OCI-M1 (cell line): ENCODE data around the gene RPTN.
"Not testable (repeated sequence)": the region's sequence is repeated elsewhere in the genome, so short reads cannot be mapped to it uniquely, and the experiment has no call there.

Experiments used
- DNase-seq: peaks from one replicate; lab custom pipeline; 2025; lab: John Stamatoyannopoulos, UW

Gene RPTN

DNA sequence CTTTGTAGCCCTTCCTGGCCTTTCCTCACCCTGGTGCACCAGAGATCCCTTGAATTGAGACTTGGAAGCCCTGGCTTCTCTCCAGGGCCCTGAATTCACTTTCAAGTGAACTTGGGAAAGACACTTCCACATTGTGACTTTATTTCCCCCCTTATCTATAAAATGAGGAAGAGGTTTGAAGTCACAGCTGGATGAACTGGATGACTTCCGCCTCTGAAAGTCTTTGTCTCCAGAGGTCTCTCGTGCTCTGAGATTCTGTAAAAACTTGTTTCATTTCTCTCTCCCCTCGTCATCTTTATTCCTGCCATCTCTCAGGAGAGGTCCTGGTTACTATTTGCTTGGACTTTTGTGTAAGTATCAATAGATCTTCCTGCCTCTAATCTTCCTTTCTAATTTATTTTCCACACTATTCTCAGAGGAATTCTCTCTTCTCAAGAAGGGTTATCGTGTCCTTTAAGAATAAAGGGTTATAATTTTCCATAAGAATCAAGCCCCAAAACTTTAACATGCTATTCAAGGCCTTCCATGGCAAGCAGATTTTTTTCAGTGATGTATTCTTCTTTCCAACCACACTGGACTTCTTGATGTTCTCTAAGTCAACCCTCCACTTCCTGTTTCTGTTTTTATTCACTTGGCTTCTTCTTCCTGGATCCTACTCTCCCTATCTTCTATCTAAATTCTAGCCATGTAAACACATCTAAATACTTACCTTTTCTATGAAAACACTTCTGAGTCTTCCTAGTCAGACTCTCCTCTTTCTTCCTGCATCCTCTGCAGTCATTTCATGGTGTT lies 6.5 kb upstream of the RPTN start:
- DNase-seq, result peak; percentile 62

GRCh38 chr1:152164517-152165136 lies 5.6 kb upstream of the RPTN start:
- DNase-seq, result peak; percentile 18

- peak; percentile 20 for DNase-seq
These were observed 3.9 kb upstream of the RPTN start for GRCh38 chr1:152162792-152163463.

DNA sequence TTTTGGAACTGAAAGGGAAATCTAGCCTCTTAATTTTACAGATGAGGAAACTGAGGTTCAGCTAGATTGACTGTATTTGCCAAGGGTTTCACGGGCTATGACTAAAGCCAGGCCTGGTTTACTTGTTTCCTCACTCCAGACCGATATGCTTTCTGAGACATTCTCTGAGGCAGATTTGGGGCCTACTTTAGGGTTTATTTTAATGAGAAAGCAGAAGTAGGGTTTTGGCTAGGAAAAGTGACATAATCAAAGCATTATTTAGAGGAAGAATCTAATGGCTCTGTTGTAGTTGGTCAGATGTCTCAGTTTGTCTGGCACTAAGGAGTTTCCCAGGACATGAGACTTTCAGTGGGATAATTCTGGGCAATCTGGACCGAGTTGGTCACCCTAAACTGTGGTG lies 1.5 kb upstream of the RPTN start:
- DNase-seq, result peak; percentile 57

GRCh38 chr1:152153996-152154395 lies 5.0 kb downstream of the RPTN start:
- no peak for DNase-seq

GRCh38 chr1:152151646-152152045 lies 7.4 kb downstream of the RPTN start:
- DNase-seq, result no peak

DNA sequence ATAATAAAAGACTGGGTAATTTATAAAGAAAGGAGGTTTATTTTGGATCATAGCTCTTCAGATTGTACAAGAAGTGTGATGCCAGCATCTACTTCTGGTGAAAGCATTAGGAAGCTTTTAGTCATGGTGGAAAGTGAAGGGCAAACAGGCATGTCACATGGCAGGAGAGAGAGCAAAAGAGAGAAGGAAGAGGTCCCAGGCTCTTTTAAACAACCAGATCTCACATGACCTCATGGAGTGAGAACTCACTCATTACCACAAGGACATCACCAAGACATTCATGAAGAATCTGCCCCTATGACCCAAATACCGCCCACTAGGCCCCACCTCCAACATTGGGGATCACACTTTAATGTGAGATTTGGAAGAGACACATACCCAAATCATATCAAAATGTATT lies 10.0 kb downstream of the RPTN start:
- DNase-seq, result no peak

- peak; percentile 21 for DNase-seq
These were observed 11.0 kb downstream of the RPTN start for GRCh38 chr1:152148051-152148450.

- DNase-seq, result no peak
These were observed 13.3 kb downstream of the RPTN start for GRCh38 chr1:152145769-152146168.

GRCh38 chr1:152144674-152145183 lies 14.3 kb downstream of the RPTN start:
- not testable (repeated sequence) for DNase-seq

- DNase-seq, result no peak
These were observed 15.7 kb downstream of the RPTN start for GRCh38 chr1:152143150-152143887.

DNA sequence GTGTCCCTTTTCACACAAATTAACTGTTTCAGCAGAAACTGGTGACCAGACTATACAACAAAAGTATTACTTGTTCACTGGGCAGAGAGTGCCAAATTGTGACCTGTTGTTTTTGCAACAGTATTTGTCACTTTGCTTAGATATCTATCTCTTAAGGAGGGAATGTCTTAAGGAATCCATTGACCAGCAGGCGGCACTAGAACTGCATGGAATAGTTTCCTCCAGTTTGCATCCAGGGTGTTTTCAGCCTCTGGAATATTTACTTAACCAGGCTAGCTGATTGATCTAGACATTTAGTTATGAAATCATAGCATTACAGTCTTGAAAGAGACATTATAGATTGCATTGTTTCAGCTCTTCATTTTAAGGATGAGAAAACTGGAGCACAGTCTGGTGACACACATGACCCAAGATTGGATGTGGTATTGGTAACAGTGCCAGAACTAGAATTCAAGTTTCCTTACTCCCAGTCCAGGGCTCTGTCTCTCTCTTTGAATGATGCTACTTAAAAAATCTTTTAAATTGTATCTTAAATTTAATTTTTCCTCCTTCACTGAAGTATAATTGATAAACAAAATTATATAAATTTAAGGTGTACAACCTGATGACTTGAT lies 16.9 kb downstream of the RPTN start:
- peak; percentile 82 for DNase-seq

GRCh38 chr1:152137215-152137614 lies 21.8 kb downstream of the RPTN start:
- DNase-seq, result no peak

DNA sequence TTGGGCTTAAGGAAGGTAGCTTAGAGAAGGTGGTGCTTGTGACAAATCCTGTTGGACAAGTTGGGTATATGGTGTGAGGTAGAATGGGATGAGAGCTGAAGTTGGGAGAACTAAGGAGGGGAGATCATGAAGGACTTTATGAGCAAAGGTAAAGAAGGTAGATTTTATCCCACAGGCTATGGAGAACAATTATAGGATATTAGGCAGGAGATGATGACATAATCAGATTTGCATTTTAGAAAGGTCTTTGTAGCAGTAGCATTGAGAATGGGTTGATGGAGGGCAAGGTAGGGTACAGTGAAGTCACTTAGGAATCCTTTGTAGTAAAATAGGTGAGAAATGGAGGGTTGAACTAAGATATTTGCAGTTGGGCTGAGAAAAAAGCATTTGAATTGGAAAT lies 28.8 kb downstream of the RPTN start:
- DNase-seq, result no peak

- DNase-seq, result no peak
These were observed 31.4 kb downstream of the RPTN start for GRCh38 chr1:152127673-152128072.

DNA sequence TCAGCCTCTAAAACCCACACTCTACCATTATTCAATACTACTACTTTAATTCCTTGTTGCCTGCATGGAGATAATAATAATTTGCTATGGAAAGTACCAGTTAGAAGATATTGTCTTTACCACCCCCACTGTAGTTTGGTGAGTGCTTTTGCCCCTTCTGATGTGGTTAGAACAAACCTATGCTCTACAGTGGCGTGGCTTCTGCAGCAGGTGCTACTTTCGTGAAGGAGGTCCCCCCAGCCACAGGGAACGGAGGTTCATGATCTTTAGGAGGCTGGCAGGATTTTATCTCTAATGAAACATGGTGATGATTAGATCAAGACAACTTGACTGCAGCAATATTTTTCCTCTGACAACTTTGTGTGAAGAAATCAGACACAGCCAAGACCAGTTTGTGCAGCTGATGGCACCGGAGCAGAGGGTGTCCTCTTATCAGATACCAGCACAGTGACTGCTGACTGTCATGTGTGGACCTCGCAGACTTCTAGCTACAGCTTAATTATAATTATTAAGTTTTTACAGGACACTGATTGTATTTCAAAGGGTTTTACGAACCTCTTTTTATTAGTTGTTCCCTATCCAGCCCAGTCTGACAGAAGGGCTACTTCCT lies 33.1 kb downstream of the RPTN start:
- no peak for DNase-seq

DNA sequence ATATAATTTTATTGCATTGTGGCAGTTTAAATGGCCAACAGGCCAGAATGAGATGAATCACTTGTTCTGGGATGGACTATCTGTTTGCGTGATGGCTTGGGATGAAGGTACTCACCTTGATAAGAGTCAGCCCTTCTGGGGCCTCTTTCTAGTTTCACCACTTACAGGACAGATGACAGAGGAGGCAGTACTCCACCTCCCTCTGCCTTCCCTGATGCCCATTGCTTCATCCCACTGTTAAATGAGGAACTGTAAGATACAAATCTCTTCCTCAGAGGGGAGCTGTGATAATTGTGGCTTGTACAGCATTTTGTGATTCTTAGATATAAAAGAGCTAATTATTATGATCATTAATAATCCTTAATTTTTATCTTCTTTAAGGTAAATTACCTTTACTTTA lies 40.1 kb downstream of the RPTN start:
- no peak for DNase-seq

- DNase-seq, result no peak
These were observed 43.7 kb downstream of the RPTN start, which contains the start of gene TCHH for GRCh38 chr1:152115344-152115743. Gene TCHH, minus strand, starts transcription at chr1:152115444. Its CDS starts 1,364 bp downstream, at chr1:152114080.

- no peak for DNase-seq
These were observed 46.1 kb downstream of the RPTN start for GRCh38 chr1:152112885-152113432.

GRCh38 chr1:152112101-152112884 lies 46.7 kb downstream of the RPTN start:
- no peak for DNase-seq
